Endothelial cell of umbilical vein (primary cell): ENCODE results near the gene PLCH1. TPM values are rescaled to one million over a fixed set of nuclear protein-coding genes. Genes with fewer than 3 reads are reported as not detected.

ENCODE experiments used
- BruUV-seq: library from RNA; stranded (reverse); fragments of 400-500 nt; replicated peaks from 2 replicates; lab custom pipeline; 2021; lab: Mats Ljungman, UMichigan
- CTCF ChIA-PET: fragments of 300-600, 350-600 bp; sonication (Branson Sonifier 250); formaldehyde crosslinking; loops from one replicate; lab custom pipeline; 2021; ENCODE audit warnings: antibody characterized with exemption, inconsistent platforms; lab: Charles Lee
- POLR2A ChIA-PET: fragments of 300-600, 350-600 bp; sonication (Branson Sonifier 250); formaldehyde crosslinking; loops from one replicate; lab custom pipeline; 2021; ENCODE audit warnings: antibody characterized with exemption, inconsistent platforms; lab: Charles Lee
- DNase-seq: peaks from one replicate; pipeline ENCODE4 v3.0.0-alpha.2; 2011; ENCODE audit warnings: low read depth, low spot score
- FAIRE-seq: peaks from 2 replicates; lab custom pipeline; 2011; peaks lifted over from hg19 to GRCh38; lab: Jason Lieb, UNC
- H2AFZ ChIP-seq: 2 replicates; pipeline ENCODE4 v1.6.0; 2012; ENCODE audit warnings: low read depth, low read length, control low read depth, inconsistent platforms
- H3K27ac ChIP-seq: 2 replicates; pipeline ENCODE4 v1.5.1; 2011; ENCODE audit warnings: low read depth, mild to moderate bottlenecking, control low read depth, low read length, moderate library complexity; ENCODE audit not compliant: insufficient read depth
- H3K27me3 ChIP-seq, 2 experiments: 2 replicates each; pipeline versions ENCODE4 v1.6.0 to v1.6.1; 2011; ENCODE audit warnings: low read length in 2 of 2, mixed read lengths in 1 of 2; ENCODE audit not compliant: control insufficient read depth in 2 of 2, insufficient read depth in 2 of 2
- H3K36me3 ChIP-seq, 2 experiments: 2 replicates in 1 of 2; 3 replicates in 1 of 2; pipeline ENCODE4 v1.5.1; 2011; ENCODE audit warnings: low read length in 2 of 2, mild to moderate bottlenecking in 1 of 2, moderate library complexity in 1 of 2; ENCODE audit not compliant: control insufficient read depth in 2 of 2, insufficient read depth in 2 of 2; ENCODE audit errors: extremely low read depth in 1 of 2
- H3K4me1 ChIP-seq: 3 replicates; pipeline ENCODE4 v1.5.1; 2011; ENCODE audit warnings: mild to moderate bottlenecking, low read length; ENCODE audit not compliant: control insufficient read depth, insufficient read depth; ENCODE audit errors: extremely low read depth
- H3K4me2 ChIP-seq: 2 replicates; pipeline ENCODE4 v1.6.1; 2011; ENCODE audit warnings: low read length, control low read depth, mixed read lengths; ENCODE audit not compliant: insufficient read depth
- H3K4me3 ChIP-seq, 3 experiments: fragments of 200-600 bp in 1 of 3; sonication (generic), shearing (Covaris generic) in 1 of 3; replicated peaks in 1 of 3; 2 replicates each; pipeline ENCODE4 v1.5.1; 2011 to 2016; ENCODE audit warnings: control low read depth in 3 of 3, low read length in 3 of 3, mild to moderate bottlenecking in 2 of 3, inconsistent platforms in 1 of 3, low read depth in 1 of 3, moderate library complexity in 1 of 3; ENCODE audit not compliant: insufficient read depth in 1 of 3
- H3K79me2 ChIP-seq: 2 replicates; pipeline ENCODE4 v1.6.0; 2012; ENCODE audit warnings: low read length, inconsistent platforms; ENCODE audit not compliant: control insufficient read depth, insufficient read depth
- H3K9ac ChIP-seq: replicated peaks from 2 replicates; pipeline ENCODE3; 2011; ENCODE audit warnings: low read length, control low read depth; ENCODE audit not compliant: insufficient read depth; ENCODE audit errors: extremely low read depth
- H3K9me1 ChIP-seq: replicated peaks from 3 replicates; pipeline ENCODE4 v1.6.0; 2011; ENCODE audit warnings: mild to moderate bottlenecking, low read length; ENCODE audit not compliant: control insufficient read depth, insufficient read depth; ENCODE audit errors: extremely low read depth
- H3K9me3 ChIP-seq: replicated peaks from 2 replicates; pipeline ENCODE4 v1.5.1; 2012; ENCODE audit warnings: low read length, inconsistent platforms; ENCODE audit not compliant: control insufficient read depth, insufficient read depth
- H4K20me1 ChIP-seq: replicated peaks from 2 replicates; pipeline ENCODE3; 2011; ENCODE audit warnings: mild to moderate bottlenecking, low read length; ENCODE audit not compliant: control insufficient read depth, insufficient read depth; ENCODE audit errors: extremely low read depth
- EZH2 ChIP-seq: IDR thresholded peaks from 2 replicates; pipeline ENCODE4 v1.6.1; 2012; ENCODE audit warnings: borderline replicate concordance, low read depth, mild to moderate bottlenecking, moderate library complexity, low read length, inconsistent platforms; ENCODE audit not compliant: severe bottlenecking
- FOS ChIP-seq: IDR thresholded peaks from 2 replicates; pipeline ENCODE4 v1.6.1; 2011; ENCODE audit warnings: mild to moderate bottlenecking, low read length, moderate library complexity, borderline replicate concordance; ENCODE audit not compliant: insufficient read depth
- GATA2 ChIP-seq: IDR thresholded peaks from 2 replicates; pipeline ENCODE4 v1.7.0; 2011; ENCODE audit warnings: low read depth, mild to moderate bottlenecking, moderate library complexity, mixed read lengths, low read length; ENCODE audit not compliant: insufficient read length, insufficient read depth
- JUN ChIP-seq: IDR thresholded peaks from 2 replicates; pipeline ENCODE4 v1.6.1; 2011; ENCODE audit warnings: borderline replicate concordance, low read depth; ENCODE audit not compliant: insufficient read length, insufficient read depth
- MYC ChIP-seq: IDR thresholded peaks from one replicate; pipeline ENCODE4 v1.6.1; 2011; ENCODE audit warnings: mild to moderate bottlenecking, low read depth, low read length
- POLR2A ChIP-seq: IDR thresholded peaks from 2 replicates; pipeline ENCODE4 v1.6.1; 2012; ENCODE audit warnings: low read depth, mild to moderate bottlenecking, control low read depth, low read length
- POLR2AphosphoS5 ChIP-seq: IDR thresholded peaks from 2 replicates; pipeline ENCODE4 v1.6.1; 2012; ENCODE audit warnings: low read depth, mild to moderate bottlenecking, control low read depth, low read length, moderate library complexity; ENCODE audit not compliant: insufficient read depth
- dilution Hi-C: fragments of 300-500 bp; cut with MboI; formaldehyde crosslinking; loops from one replicate; pipeline ENCODE4 v1.15.0; 2019; ENCODE audit warnings: low sequenced_read_pairs; ENCODE audit not compliant: extremely low pct_ligation_motif_present
- intact Hi-C: fragments of 100-400 bp; cut with micrococcal nuclease; formaldehyde crosslinking; loops from one replicate; pipeline ENCODE4 v1.10.0; 2022
- polyA plus RNA-seq, 4 experiments: library from polyadenylated mRNA; depleted of rRNA in 3 of 4; stranded (reverse) in 3 of 4; unstranded in 1 of 4; fragments of >200 nt; gene quantifications; 2 replicates each; pipeline versions ENCODE4 v1.2.1 to v1.2.3, GENCODE V29; 2011 to 2012; ENCODE audit warnings: missing spikeins in 1 of 4
- total RNA-seq: library from RNA; stranded (reverse); gene quantifications from 2 replicates; pipeline ENCODE4 v1.2.3, GENCODE V29; 2021
- TF ChIP-seq, protein P1 (sequence below): IDR thresholded peaks from 2 replicates; pipeline ENCODE4 v1.6.1; 2011; ENCODE audit not compliant: insufficient read depth, insufficient read length
- TF ChIP-seq, protein P2 (sequence below), 2 donors: IDR thresholded peaks; 1 replicate in 1 of 2; 2 replicates in 1 of 2; pipeline ENCODE4 v1.5.1; 2011; ENCODE audit warnings: low read length in 2 of 2, mild to moderate bottlenecking in 2 of 2, moderate library complexity in 2 of 2, control low read depth in 1 of 2, inconsistent platforms in 1 of 2, low read depth in 1 of 2; ENCODE audit not compliant: insufficient read depth in 1 of 2; ENCODE audit errors: extremely low read depth in 1 of 2

Gene PLCH1
- total and polyA plus RNA-seq, 2 donors (not counting 3 experiments of a cell fraction or from before 2014, with no cell fraction given) = 0.03 TPM; not detected in 1

DNA sequence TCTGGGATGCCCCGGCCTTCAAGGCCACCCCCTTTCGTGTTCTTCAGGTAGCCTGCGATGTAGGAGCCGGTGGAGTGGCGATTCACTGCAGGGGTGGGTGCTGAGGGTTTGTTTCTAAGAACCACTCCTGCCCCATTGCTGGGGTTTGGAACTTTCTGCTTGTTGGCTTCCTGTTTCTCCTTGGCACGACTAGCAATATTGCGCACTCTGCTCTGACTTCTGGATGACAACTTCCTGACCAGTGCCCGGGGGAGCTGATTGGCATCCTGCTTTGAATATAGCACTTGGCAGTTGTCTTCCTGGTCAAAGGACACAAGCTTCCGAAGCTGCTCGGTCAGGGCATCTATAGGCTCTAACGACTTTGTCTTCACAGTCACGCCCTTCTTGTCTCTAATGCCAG, 263.8 kb downstream of the PLCH1 start:
- Histone ChIP-seq H3K79me2 (no peaks in the 10 kb centered on the region), H3K36me3 (no peaks in the 10 kb centered on the region), H3K9me3 (no peaks in the 10 kb centered on the region), H4K20me1 (no peaks in the 10 kb centered on the region), H3K4me3 (no peak overlapping the region), H3K4me1 (no peaks in the 10 kb centered on the region), H3K9me1 (no peaks in the 10 kb centered on the region), H2AFZ (no peak overlapping the region), H3K9ac (no peak overlapping the region), H3K4me2 (no peak overlapping the region), H3K27ac (no peak overlapping the region), H3K27me3 (no peaks in the 10 kb centered on the region)
- no peak for TF ChIP-seq EZH2
- no peak for TF ChIP-seq JUN
- TF ChIP-seq, protein P1, sequence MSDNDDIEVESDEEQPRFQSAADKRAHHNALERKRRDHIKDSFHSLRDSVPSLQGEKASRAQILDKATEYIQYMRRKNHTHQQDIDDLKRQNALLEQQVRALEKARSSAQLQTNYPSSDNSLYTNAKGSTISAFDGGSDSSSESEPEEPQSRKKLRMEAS = no peak
- TF ChIP-seq, protein P2, sequence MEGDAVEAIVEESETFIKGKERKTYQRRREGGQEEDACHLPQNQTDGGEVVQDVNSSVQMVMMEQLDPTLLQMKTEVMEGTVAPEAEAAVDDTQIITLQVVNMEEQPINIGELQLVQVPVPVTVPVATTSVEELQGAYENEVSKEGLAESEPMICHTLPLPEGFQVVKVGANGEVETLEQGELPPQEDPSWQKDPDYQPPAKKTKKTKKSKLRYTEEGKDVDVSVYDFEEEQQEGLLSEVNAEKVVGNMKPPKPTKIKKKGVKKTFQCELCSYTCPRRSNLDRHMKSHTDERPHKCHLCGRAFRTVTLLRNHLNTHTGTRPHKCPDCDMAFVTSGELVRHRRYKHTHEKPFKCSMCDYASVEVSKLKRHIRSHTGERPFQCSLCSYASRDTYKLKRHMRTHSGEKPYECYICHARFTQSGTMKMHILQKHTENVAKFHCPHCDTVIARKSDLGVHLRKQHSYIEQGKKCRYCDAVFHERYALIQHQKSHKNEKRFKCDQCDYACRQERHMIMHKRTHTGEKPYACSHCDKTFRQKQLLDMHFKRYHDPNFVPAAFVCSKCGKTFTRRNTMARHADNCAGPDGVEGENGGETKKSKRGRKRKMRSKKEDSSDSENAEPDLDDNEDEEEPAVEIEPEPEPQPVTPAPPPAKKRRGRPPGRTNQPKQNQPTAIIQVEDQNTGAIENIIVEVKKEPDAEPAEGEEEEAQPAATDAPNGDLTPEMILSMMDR (IDR thresholded peaks at IDR 0.05; ENCODE audit: extremely low read depth in 1 of 2, insufficient read depth in 1 of 2, low read depth in 1 of 2, low read length in 2 of 2) = no peak
- no peak for TF ChIP-seq GATA2
- TF ChIP-seq POLR2A = no peak
- no peak for TF ChIP-seq FOS
- no peak for TF ChIP-seq MYC
- TF ChIP-seq POLR2AphosphoS5 = no peak
- FAIRE-seq = no peak
- BruUV-seq = no TSS peak
- ChIA-PET POLR2A (no interaction called here), CTCF (no interaction called here)
- intact Hi-C loops = no loop called here
- dilution Hi-C loops = no loop called here
- no peak for DNase-seq
